Measurements from ENCODE around the gene PHEX. TPM values are rescaled to one million over a fixed set of nuclear protein-coding genes. Genes with fewer than 3 reads are reported as not detected.

Gene PHEX
- total RNA-seq, 2 donors from 2014 or later = 0.56 TPM; not detected in 1

- intact Hi-C loops (cut with DNase I) = no loop called here
- H3K27ac ChIP-seq = no peak overlapping the region
- H3K36me3 ChIP-seq = no peaks in the 10 kb centered on the region
- no peak overlapping the region for H3K9ac ChIP-seq (ENCODE audit: low read depth in 2 of 2, low read length in 2 of 2)
- no peak for DNase-seq
- no peaks in the 10 kb centered on the region for H3K4me1 ChIP-seq
- TF ChIP-seq CTCF (IDR thresholded peaks at IDR 0.05) = no peak
- no peaks in the 10 kb centered on the region for H3K27me3 ChIP-seq
- H3K4me3 ChIP-seq = no peak overlapping the region
- no peaks in the 10 kb centered on the region for H3K9me3 ChIP-seq
Observed at GRCh38 chrX:22012051-22012450, 20.1 kb upstream of the PHEX start.

GRCh38 chrX:22012931-22013330 is 19.2 kb upstream of the PHEX start:
- no peaks in the 10 kb centered on the region for H3K27me3 ChIP-seq
- H3K4me3 ChIP-seq = no peak overlapping the region
- no peaks in the 10 kb centered on the region for H3K9me3 ChIP-seq
- DNase-seq = no peak
- no peak overlapping the region for H3K9ac ChIP-seq (ENCODE audit: low read depth in 2 of 2, low read length in 2 of 2)
- H3K36me3 ChIP-seq = no peaks in the 10 kb centered on the region
- no peaks in the 10 kb centered on the region for H3K4me1 ChIP-seq
- no peak overlapping the region for H3K27ac ChIP-seq
- intact Hi-C loops (cut with DNase I) = no loop called here
- TF ChIP-seq CTCF (IDR thresholded peaks at IDR 0.05) = no peak

GRCh38 chrX:22015139-22015750 is 16.9 kb upstream of the PHEX start:
- intact Hi-C loops (cut with DNase I) = no loop called here
- Histone ChIP-seq H3K27ac (no peak overlapping the region), H3K9me3 (no peaks in the 10 kb centered on the region), H3K4me3 (no peak overlapping the region), H3K27me3 (no peaks in the 10 kb centered on the region), H3K36me3 (no peaks in the 10 kb centered on the region), H3K9ac (ENCODE audit: low read depth in 2 of 2, low read length in 2 of 2) (no peak overlapping the region), H3K4me1 (no peaks in the 10 kb centered on the region)
- no peak for TF ChIP-seq CTCF (IDR thresholded peaks at IDR 0.05)
- no peak for DNase-seq

- Histone ChIP-seq H3K36me3 (no peaks in the 10 kb centered on the region), H3K27ac (no peak overlapping the region), H3K4me1 (no peaks in the 10 kb centered on the region), H3K27me3 (no peaks in the 10 kb centered on the region), H3K4me3 (no peak overlapping the region), H3K9me3 (no peaks in the 10 kb centered on the region), H3K9ac (ENCODE audit: low read depth in 2 of 2, low read length in 2 of 2) (no peak overlapping the region)
- intact Hi-C loops (cut with DNase I) = no loop called here
- TF ChIP-seq CTCF (IDR thresholded peaks at IDR 0.05) = no peak
- DNase-seq = no peak
Observed at GRCh38 chrX:22021751-22022324, 10.3 kb upstream of the PHEX start.

GRCh38 chrX:22024577-22024976 is 7.5 kb upstream of the PHEX start:
- no peak for DNase-seq
- Histone ChIP-seq H3K4me1 (no peaks in the 10 kb centered on the region), H3K36me3 (no peaks in the 10 kb centered on the region), H3K27ac (no peak overlapping the region), H3K27me3 (no peaks in the 10 kb centered on the region), H3K9me3 (no peaks in the 10 kb centered on the region), H3K4me3 (no peak overlapping the region), H3K9ac (ENCODE audit: low read depth in 2 of 2, low read length in 2 of 2) (no peak overlapping the region)
- intact Hi-C loops (cut with DNase I) = no loop called here
- no peak for TF ChIP-seq CTCF (IDR thresholded peaks at IDR 0.05)
